Panc1 (cell line): ENCODE results near the gene G6PC2.

Experiments used
- POLR2AphosphoS5 ChIP-seq: IDR thresholded peaks from 2 replicates; pipeline ENCODE4 v1.6.1; 2012; ENCODE audit warnings: mild to moderate bottlenecking, low read depth, low read length, moderate library complexity
- SIN3A ChIP-seq: IDR thresholded peaks from 2 replicates; pipeline ENCODE4 v1.6.1; 2012; ENCODE audit warnings: low read depth, mild to moderate bottlenecking, low read length, moderate library complexity, borderline replicate concordance; ENCODE audit not compliant: insufficient read depth
- TCF7L2 ChIP-seq: IDR thresholded peaks from 2 replicates; pipeline ENCODE4 v1.6.1; 2011; ENCODE audit warnings: mild to moderate bottlenecking, low read depth, low read length, inconsistent platforms
- TF ChIP-seq, protein P1 (sequence below): fragments of 450-650 bp; IDR thresholded peaks from 2 replicates; pipeline ENCODE4 v1.5.1; 2017; ENCODE audit warnings: mild to moderate bottlenecking
- TF ChIP-seq, protein P2 (sequence below), 2 experiments: IDR thresholded peaks; 2 replicates each; pipeline ENCODE4 v1.6.1; 2011 to 2012; ENCODE audit warnings: low read depth in 2 of 2, control low read depth in 1 of 2, low read length in 1 of 2, mild to moderate bottlenecking in 1 of 2, moderate library complexity in 1 of 2; ENCODE audit not compliant: insufficient read depth in 1 of 2

DNA sequence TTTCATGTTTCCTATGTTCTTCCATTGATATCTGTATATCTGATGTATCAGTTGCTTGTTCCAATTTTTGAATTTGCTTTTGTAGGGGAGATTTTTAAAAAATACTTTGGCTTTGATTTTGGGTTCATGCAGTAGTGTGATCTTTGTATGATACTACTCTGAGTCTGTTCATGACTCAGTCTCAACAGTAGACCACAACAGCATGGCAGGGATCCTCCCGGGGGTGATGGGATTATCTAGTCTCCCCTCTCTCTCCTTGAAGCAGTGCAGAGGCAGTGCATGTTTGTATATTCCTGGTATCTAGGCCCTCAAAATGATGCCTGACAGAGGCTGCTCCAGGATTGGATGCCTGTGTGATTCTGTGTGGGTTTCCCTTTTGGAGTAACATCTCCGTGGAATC lies 55.3 kb downstream of the G6PC2 start:
- TF ChIP-seq, protein P1, sequence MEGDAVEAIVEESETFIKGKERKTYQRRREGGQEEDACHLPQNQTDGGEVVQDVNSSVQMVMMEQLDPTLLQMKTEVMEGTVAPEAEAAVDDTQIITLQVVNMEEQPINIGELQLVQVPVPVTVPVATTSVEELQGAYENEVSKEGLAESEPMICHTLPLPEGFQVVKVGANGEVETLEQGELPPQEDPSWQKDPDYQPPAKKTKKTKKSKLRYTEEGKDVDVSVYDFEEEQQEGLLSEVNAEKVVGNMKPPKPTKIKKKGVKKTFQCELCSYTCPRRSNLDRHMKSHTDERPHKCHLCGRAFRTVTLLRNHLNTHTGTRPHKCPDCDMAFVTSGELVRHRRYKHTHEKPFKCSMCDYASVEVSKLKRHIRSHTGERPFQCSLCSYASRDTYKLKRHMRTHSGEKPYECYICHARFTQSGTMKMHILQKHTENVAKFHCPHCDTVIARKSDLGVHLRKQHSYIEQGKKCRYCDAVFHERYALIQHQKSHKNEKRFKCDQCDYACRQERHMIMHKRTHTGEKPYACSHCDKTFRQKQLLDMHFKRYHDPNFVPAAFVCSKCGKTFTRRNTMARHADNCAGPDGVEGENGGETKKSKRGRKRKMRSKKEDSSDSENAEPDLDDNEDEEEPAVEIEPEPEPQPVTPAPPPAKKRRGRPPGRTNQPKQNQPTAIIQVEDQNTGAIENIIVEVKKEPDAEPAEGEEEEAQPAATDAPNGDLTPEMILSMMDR = no peak
- TF ChIP-seq POLR2AphosphoS5 (no peak), TCF7L2 (no peak), SIN3A (no peak)
- TF ChIP-seq, protein P2, sequence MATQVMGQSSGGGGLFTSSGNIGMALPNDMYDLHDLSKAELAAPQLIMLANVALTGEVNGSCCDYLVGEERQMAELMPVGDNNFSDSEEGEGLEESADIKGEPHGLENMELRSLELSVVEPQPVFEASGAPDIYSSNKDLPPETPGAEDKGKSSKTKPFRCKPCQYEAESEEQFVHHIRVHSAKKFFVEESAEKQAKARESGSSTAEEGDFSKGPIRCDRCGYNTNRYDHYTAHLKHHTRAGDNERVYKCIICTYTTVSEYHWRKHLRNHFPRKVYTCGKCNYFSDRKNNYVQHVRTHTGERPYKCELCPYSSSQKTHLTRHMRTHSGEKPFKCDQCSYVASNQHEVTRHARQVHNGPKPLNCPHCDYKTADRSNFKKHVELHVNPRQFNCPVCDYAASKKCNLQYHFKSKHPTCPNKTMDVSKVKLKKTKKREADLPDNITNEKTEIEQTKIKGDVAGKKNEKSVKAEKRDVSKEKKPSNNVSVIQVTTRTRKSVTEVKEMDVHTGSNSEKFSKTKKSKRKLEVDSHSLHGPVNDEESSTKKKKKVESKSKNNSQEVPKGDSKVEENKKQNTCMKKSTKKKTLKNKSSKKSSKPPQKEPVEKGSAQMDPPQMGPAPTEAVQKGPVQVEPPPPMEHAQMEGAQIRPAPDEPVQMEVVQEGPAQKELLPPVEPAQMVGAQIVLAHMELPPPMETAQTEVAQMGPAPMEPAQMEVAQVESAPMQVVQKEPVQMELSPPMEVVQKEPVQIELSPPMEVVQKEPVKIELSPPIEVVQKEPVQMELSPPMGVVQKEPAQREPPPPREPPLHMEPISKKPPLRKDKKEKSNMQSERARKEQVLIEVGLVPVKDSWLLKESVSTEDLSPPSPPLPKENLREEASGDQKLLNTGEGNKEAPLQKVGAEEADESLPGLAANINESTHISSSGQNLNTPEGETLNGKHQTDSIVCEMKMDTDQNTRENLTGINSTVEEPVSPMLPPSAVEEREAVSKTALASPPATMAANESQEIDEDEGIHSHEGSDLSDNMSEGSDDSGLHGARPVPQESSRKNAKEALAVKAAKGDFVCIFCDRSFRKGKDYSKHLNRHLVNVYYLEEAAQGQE (IDR thresholded peaks at IDR 0.05; ENCODE audit: insufficient read depth in 1 of 2, low read depth in 2 of 2, low read length in 1 of 2) = no peak
